SH-SY5Y (cell line): ENCODE measurements around the gene NR3C2.

Source experiments
- GATA2 ChIP-seq: IDR thresholded peaks from 2 replicates; pipeline ENCODE4 v1.6.1; 2011; ENCODE audit warnings: mild to moderate bottlenecking, low read depth, low read length
- GATA3 ChIP-seq: IDR thresholded peaks from 2 replicates; pipeline ENCODE4 v1.6.1; 2011; ENCODE audit warnings: low read depth, mild to moderate bottlenecking, low read length, moderate library complexity

DNA sequence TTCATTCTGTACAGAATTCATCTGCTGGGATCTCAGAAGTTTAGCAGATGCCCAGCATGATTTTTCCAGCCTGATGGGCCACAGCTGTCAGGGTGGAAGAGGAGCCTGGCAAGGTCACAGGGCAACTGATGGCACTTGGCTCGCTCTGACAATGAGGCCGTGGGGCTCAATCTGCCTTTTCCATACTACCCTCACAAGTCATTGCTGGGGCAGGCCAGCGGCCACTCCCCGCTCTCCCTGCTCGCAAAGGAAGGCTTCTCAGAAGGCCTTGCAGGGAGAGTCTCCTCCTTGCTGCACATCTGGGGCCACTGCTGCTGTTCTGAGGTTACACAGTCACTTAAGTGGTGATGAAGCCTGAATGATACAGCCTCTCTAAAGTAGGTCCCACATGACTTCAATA lies 349.1 kb downstream of the NR3C2 start:
- no peak for TF ChIP-seq GATA3
- no peak for TF ChIP-seq GATA2
